GM18526 (cell line): ENCODE measurements around the gene MT1X.

Experiments used
- POLR2A ChIP-seq: IDR thresholded peaks from 3 replicates; pipeline ENCODE4 v1.6.1; 2011; ENCODE audit not compliant: insufficient read length; ENCODE audit errors: extremely low read depth

MT1X gene

GRCh38 chr16:56681939-56682702 lies at the start of gene MT1X:
MT1X (plus strand) TSS chr16:56682470; CDS start chr16:56682541, 71 bp downstream.
- TF ChIP-seq POLR2A, result peak; percentile 88

GRCh38 chr16:56632848-56633365 lies 49.4 kb upstream of the MT1X start:
- no peak for TF ChIP-seq POLR2A

GRCh38 chr16:56633535-56633934 lies 48.7 kb upstream of the MT1X start:
- TF ChIP-seq POLR2A, result no peak

- no peak for TF ChIP-seq POLR2A
Observed at GRCh38 chr16:56634715-56635440, 47.4 kb upstream of the MT1X start.

GRCh38 chr16:56635441-56635967 lies 46.8 kb upstream of the MT1X start:
- TF ChIP-seq POLR2A, result no peak

- no peak for TF ChIP-seq POLR2A
Observed at GRCh38 chr16:56636616-56637413, 45.5 kb upstream of the MT1X start.

- TF ChIP-seq POLR2A, result no peak
Observed at GRCh38 chr16:56637814-56638750, 44.2 kb upstream of the MT1X start, which contains the start of gene MT1A. MT1A (plus strand) TSS chr16:56638666; CDS start chr16:56638739, 73 bp downstream.

- TF ChIP-seq POLR2A, result no peak
Observed at GRCh38 chr16:56639045-56639444, 43.2 kb upstream of the MT1X start.

- no peak for TF ChIP-seq POLR2A
Observed at GRCh38 chr16:56640076-56640475, 42.2 kb upstream of the MT1X start.

- no peak for TF ChIP-seq POLR2A
Observed at GRCh38 chr16:56641166-56641565, 41.1 kb upstream of the MT1X start.

- no peak for TF ChIP-seq POLR2A
Observed at GRCh38 chr16:56643080-56643778, 39.0 kb upstream of the MT1X start.

GRCh38 chr16:56643833-56644232 lies 38.4 kb upstream of the MT1X start:
- no peak for TF ChIP-seq POLR2A

- no peak for TF ChIP-seq POLR2A
Observed at GRCh38 chr16:56645311-56645710, 37.0 kb upstream of the MT1X start.
